Gastroesophageal sphincter (tissue), 4 donors: ENCODE data around the gene TSPEAR. TPM values are rescaled to one million over a fixed set of nuclear protein-coding genes. Genes with fewer than 3 reads are reported as not detected.
"Not testable (repeated sequence)": the region's sequence is repeated elsewhere in the genome, so short reads cannot be mapped to it uniquely, and the experiment has no call there.

ENCODE experiments used
- ATAC-seq: fragments of 150-250 bp; one replicate; pipeline ENCODE4 v1.9.1; 2016; ENCODE audit warnings: mild to moderate bottlenecking, moderate library complexity
- H3K27ac ChIP-seq, 4 donors: fragments of 200-600 bp; sonication (generic) in 3 of 4; 1 replicate in 3 of 4; 2 replicates in 1 of 4; pipeline ENCODE4 v1.5.1; 2016 to 2019
- H3K27me3 ChIP-seq: fragments of 200-600 bp; sonication (generic); one replicate; pipeline ENCODE4 v1.5.1; 2019
- H3K36me3 ChIP-seq, 2 donors: fragments of 200-600 bp; sonication (generic); one replicate each; pipeline ENCODE4 v1.5.1; 2019; ENCODE audit warnings: control low read depth in 1 of 2
- H3K4me1 ChIP-seq, 3 donors: fragments of 200-600 bp; sonication (generic); 1 replicate in 2 of 3; 2 replicates in 1 of 3; pipeline ENCODE4 v1.5.1; 2016 to 2019; ENCODE audit warnings: control low read depth in 2 of 3
- H3K4me3 ChIP-seq, 2 donors: fragments of 200-600 bp; sonication (generic); one replicate each; pipeline ENCODE4 v1.5.1; 2019; ENCODE audit warnings: mild to moderate bottlenecking in 1 of 2, moderate library complexity in 1 of 2
- H3K9me3 ChIP-seq, 3 donors: fragments of 200-600 bp; sonication (generic); one replicate each; pipeline ENCODE4 v1.5.1; 2017 to 2019; ENCODE audit warnings: control low read depth in 2 of 3
- CTCF ChIP-seq, 4 experiments: fragments of 200-600 bp in 2 of 4; fragments of 450-650 bp in 2 of 4; sonication (generic) in 1 of 4; IDR thresholded peaks; one replicate each; pipeline ENCODE4 v1.5.1; 2017 to 2019; ENCODE audit warnings: antibody characterized with exemption in 4 of 4, mild to moderate bottlenecking in 2 of 4, moderate library complexity in 2 of 4
- EP300 ChIP-seq: sonication (generic); formaldehyde crosslinking; IDR thresholded peaks from one replicate; pipeline ENCODE4 v1.6.1; 2017; ENCODE audit warnings: antibody characterized with exemption, mild to moderate bottlenecking
- POLR2A ChIP-seq, 2 donors: fragments of 450-650 bp; IDR thresholded peaks; one replicate each; pipeline ENCODE4 v1.6.1; 2017; ENCODE audit warnings: antibody characterized with exemption in 2 of 2, mild to moderate bottlenecking in 2 of 2, moderate library complexity in 1 of 2
- POLR2AphosphoS5 ChIP-seq: sonication (generic); formaldehyde crosslinking; IDR thresholded peaks from one replicate; pipeline ENCODE4 v1.6.1; 2017; ENCODE audit warnings: antibody characterized with exemption
- WGBS, 2 donors: methylation state at CpG; one replicate each; pipeline ENCODE4 v1.1.5; 2018; ENCODE audit warnings: low coverage in 1 of 2; 5-methylcytosine and 5-hydroxymethylcytosine counted together
- total RNA-seq, 4 donors: library from RNA; depleted of rRNA; stranded (reverse); fragments of >200 nt; gene quantifications; one replicate each; pipeline ENCODE4 v1.1.0, GENCODE V29; 2016

TSPEAR gene
- total RNA-seq, 4 donors from 2014 or later: not detected

- no peaks in the 10 kb centered on the region for H3K36me3 ChIP-seq
- peaks cover 64% of the 10 kb centered on the region for H3K27me3 ChIP-seq
- no peak overlapping the region for H3K4me3 ChIP-seq
- TF ChIP-seq EP300 (no peak), CTCF (IDR thresholded peaks at IDR 0.05) (no peak), POLR2A (IDR thresholded peaks at IDR 0.05) (no peak), POLR2AphosphoS5 (no peak)
- WGBS, 2 donors: 56 to 79% methylated on average over 7 to 17 of the region's 20 CpGs
- ATAC-seq: no peak
- H3K9me3 ChIP-seq: peaks cover 0 to 10% (median 0%) of the 10 kb centered on the region in 3 donors
- no peaks in the 10 kb centered on the region for H3K4me1 ChIP-seq
- no peak overlapping the region for H3K27ac ChIP-seq
These were observed 117.6 kb downstream of the TSPEAR start for GRCh38 chr21:44593598-44594405.

GRCh38 chr21:44592446-44593311 is 118.7 kb downstream of the TSPEAR start, which contains the start of gene KRTAP10-6:
Gene KRTAP10-6, minus strand, starts transcription at chr21:44592505. Its CDS starts 21 bp downstream, at chr21:44592484.
- Histone ChIP-seq H3K27me3 (peaks cover 54% of the 10 kb centered on the region), H3K4me1 (no peaks in the 10 kb centered on the region), H3K9me3 (no peaks in the 10 kb centered on the region), H3K27ac (no peak within 1 kb of the TSS), H3K4me3 (no peak within 1 kb of the TSS), H3K36me3 (no peaks in the 10 kb centered on the region)
- ATAC-seq: no peak
- 78% methylated on average over 4 of the region's 33 CpGs; no CpG with 5 or more reads in 1 of the 2 donors for WGBS, 2 donors
- TF ChIP-seq CTCF (IDR thresholded peaks at IDR 0.05) (no peak), POLR2A (IDR thresholded peaks at IDR 0.05) (no peak), POLR2AphosphoS5 (no peak), EP300 (no peak)

GRCh38 chr21:44591801-44592130 is 119.6 kb downstream of the TSPEAR start:
- not testable (repeated sequence) for H3K9me3 ChIP-seq, H3K27ac ChIP-seq, H3K4me1 ChIP-seq, H3K4me3 ChIP-seq, H3K36me3 ChIP-seq, ATAC-seq
- no CpG with 5 or more reads among the region's 4 CpGs for WGBS, 2 donors
- peaks cover 56% of the 10 kb centered on the region for H3K27me3 ChIP-seq

GRCh38 chr21:44590897-44591800 is 120.2 kb downstream of the TSPEAR start:
- H3K9me3 ChIP-seq, H3K4me3 ChIP-seq, H3K4me1 ChIP-seq, ATAC-seq, H3K27ac ChIP-seq, H3K36me3 ChIP-seq: not testable (repeated sequence)
- 53 to 60% methylated on average over 2 to 3 of the region's 19 CpGs for WGBS, 2 donors
- H3K27me3 ChIP-seq: peaks cover 61% of the 10 kb centered on the region

- H3K9me3 ChIP-seq: peaks cover 0 to 8% (median 0%) of the 10 kb centered on the region in 3 donors
- WGBS, 2 donors: 76% methylated on average over 5 of the region's 10 CpGs; no CpG with 5 or more reads in 1 of the 2 donors
- H3K4me3 ChIP-seq: no peak overlapping the region
- no peak for ATAC-seq
- H3K27me3 ChIP-seq: peaks cover 62% of the 10 kb centered on the region
- no peak overlapping the region for H3K27ac ChIP-seq
- no peaks in the 10 kb centered on the region for H3K4me1 ChIP-seq
- H3K36me3 ChIP-seq: no peaks in the 10 kb centered on the region
- no peak for TF ChIP-seq POLR2AphosphoS5
- TF ChIP-seq POLR2A (IDR thresholded peaks at IDR 0.05): no peak
- no peak for TF ChIP-seq CTCF (IDR thresholded peaks at IDR 0.05)
- TF ChIP-seq EP300: no peak
These were observed 121.1 kb downstream of the TSPEAR start for GRCh38 chr21:44590311-44590721.
